Activated CD4-positive, alpha-beta T cell treated with anti-CD3 and anti-CD28 coated beads for 36 hours (primary cell): ENCODE results near the gene FBXO44. TPM values are rescaled to one million over a fixed set of nuclear protein-coding genes. Genes with fewer than 3 reads are reported as not detected.
A peak's percentile ranks its signal among the peaks of the same experiment; 100 is the strongest.
"Not testable (repeated sequence)": the region's sequence is repeated elsewhere in the genome, so short reads cannot be mapped to it uniquely, and the experiment has no call there.

Experiments
- ATAC-seq: fragments of 200-7000 bp; cut with Tn5 transposase; one replicate; pipeline ENCODE4 v1.10.0; 2021; ENCODE audit warnings: mild to moderate bottlenecking, moderate library complexity
- CTCF ChIA-PET: fragments of 350-600 bp; sonication (Branson Sonifier 250); formaldehyde crosslinking; loops from one replicate; lab custom pipeline; 2021; ENCODE audit warnings: antibody characterized with exemption; lab: Charles Lee
- POLR2A ChIA-PET: fragments of 350-600 bp; sonication (Branson Sonifier 250); formaldehyde crosslinking; loops from one replicate; lab custom pipeline; 2021; ENCODE audit warnings: antibody characterized with exemption, inconsistent platforms; lab: Charles Lee
- DNase-seq: peaks from one replicate; pipeline ENCODE4 v3.0.0-alpha.2; 2020
- H3K27ac Mint-ChIP-seq: one replicate; pipeline ENCODE4 v1.8.0; 2021; ENCODE audit warnings: mixed read lengths
- H3K27me3 Mint-ChIP-seq: one replicate; pipeline ENCODE4 v1.8.0; 2021; ENCODE audit warnings: mixed read lengths
- H3K36me3 Mint-ChIP-seq: one replicate; pipeline ENCODE4 v1.8.0; 2021; ENCODE audit warnings: low read depth, mixed read lengths
- H3K4me1 Mint-ChIP-seq: one replicate; pipeline ENCODE4 v1.8.0; 2021; ENCODE audit warnings: mixed read lengths
- H3K4me3 Mint-ChIP-seq: one replicate; pipeline ENCODE4 v1.8.0; 2021; ENCODE audit warnings: mild to moderate bottlenecking, moderate library complexity, mixed read lengths
- H3K9me3 Mint-ChIP-seq: one replicate; pipeline ENCODE4 v1.8.0; 2021; ENCODE audit warnings: low read depth, mixed read lengths
- intact Hi-C, 2 experiments: fragments of 100-400 bp; cut with DNase I in 1 of 2; cut with micrococcal nuclease in 1 of 2; formaldehyde crosslinking; loops; one replicate each; pipeline versions ENCODE4 v1.14.2 to v1.15.1; 2022 to 2024; cut with DNase I, micrococcal nuclease
- total RNA-seq, 2 experiments: library from RNA; stranded (reverse); gene quantifications; one replicate each; pipeline ENCODE4 v1.2.3, GENCODE V29; 2021

Gene FBXO44, protein sequence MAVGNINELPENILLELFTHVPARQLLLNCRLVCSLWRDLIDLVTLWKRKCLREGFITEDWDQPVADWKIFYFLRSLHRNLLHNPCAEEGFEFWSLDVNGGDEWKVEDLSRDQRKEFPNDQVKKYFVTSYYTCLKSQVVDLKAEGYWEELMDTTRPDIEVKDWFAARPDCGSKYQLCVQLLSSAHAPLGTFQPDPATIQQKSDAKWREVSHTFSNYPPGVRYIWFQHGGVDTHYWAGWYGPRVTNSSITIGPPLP
- total RNA-seq, result 10 to 100 TPM; 20.2 to 21.8 TPM

DNA sequence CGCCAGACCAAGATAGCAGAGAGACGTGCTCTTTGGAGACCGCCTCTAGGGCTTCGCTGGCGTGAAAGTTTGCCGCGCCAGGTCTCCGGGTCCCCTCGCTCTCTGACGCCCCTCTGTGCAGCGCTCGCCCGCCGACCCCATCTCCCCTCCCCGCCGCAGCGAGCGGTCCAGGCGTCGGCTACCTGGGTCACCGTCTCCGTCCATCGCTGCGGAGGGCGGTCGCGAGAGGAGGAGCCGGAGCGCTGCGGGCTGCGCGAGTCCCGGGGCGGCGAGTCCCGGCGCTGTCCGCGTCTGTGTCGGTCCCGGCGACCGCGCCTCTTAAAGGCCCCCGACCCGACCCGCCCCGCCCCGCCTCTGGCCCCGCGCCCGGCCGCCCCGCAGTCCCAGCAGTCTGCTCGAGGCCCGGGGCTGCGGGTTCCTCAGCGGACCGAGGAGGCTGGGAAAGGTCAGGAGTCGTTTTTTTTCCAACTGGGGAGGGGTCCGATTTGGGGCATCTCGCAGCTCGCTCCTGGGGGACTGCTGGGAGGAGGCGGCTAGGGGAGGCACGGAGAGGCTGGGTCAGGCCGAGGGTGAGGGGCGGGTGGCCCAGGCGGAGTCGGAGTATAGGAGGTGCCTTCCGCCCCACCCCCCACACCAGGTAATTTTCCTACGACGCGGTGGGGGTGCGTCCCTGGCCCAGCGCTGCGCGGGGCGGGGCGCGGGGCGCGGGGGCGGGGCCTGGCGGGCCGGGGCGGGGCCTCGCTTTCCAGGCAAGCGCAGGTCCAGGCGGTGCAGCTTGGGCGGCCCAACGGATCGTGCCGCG lies at the start of gene FBXO44, which contains the start of gene FBXO2:
Gene FBXO44 (plus strand): TSS at position 741 of the 802 bp plus-strand sequence. CDS start 959 bp downstream, outside the sequence.
Gene FBXO2 (minus strand): TSS at position 293 of the 802 bp plus-strand sequence. CDS start 89 bp downstream, at position 204.
- peak; percentile 82 for ATAC-seq
- Mint-ChIP-seq H3K4me1 (peaks cover 25% of the 10 kb centered on the region), H3K9me3 (no peaks in the 10 kb centered on the region), H3K27ac (no peak within 1 kb of the TSS), H3K36me3 (peaks cover 7% of the 10 kb centered on the region), H3K27me3 (no peaks in the 10 kb centered on the region), H3K4me3 (peak within 1 kb of the TSS; percentile 73)
- POLR2A ChIA-PET, result interaction anchor here (0.6 kb wide), 1 partner anchor 253 kb away, joined by 3 read pairs; no protein-coding TSS in a partner anchor
- intact Hi-C loops, result loop anchor here in 1 of 2 experiments (1.0 to 5.0 kb wide), 10 partner anchors 10 to 557 kb away; partner anchors contain the start of genes AGTRAP, EXOSC10, FBXO6 and KIAA2013
- CTCF ChIA-PET, result interaction anchor here (0.6 to 5.1 kb wide), 4 partner anchors 10 to 95 kb away, joined by 3 to 34 read pairs (median 10); partner anchors contain the start of gene FBXO6
- peak; percentile 85 for DNase-seq

DNA sequence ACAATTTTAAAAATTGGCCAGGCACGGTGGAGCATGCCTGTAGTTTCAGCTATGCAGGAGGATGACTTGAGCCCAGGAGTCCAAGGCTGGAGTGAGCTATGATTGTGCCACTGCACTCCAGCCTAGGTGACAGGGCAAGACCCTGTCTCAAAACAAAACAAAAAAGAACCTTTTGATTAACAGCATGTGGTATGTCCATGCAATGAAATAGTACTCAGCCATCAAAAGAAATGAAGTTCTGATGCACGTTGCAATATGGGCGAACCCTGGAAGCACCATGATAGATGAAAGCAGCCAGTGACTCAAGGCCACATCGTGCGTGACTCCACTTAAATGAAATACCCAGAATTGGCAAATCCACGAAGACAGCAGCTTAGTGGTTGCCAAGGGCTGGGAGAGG lies 47.9 kb upstream of the FBXO44 start:
- CTCF ChIA-PET, result interaction anchor here (0.5 kb wide), 1 partner anchor 61 kb away, joined by 3 read pairs; no protein-coding TSS in a partner anchor
- H3K4me3 Mint-ChIP-seq, result no peak overlapping the region
- no peak for DNase-seq
- H3K9me3 Mint-ChIP-seq, result peaks cover 2% of the 10 kb centered on the region
- intact Hi-C loops, result no loop called here
- POLR2A ChIA-PET, result interaction anchor here (0.7 kb wide), 1 partner anchor 23 kb away, joined by 3 read pairs; no protein-coding TSS in a partner anchor
- no peak overlapping the region for H3K27ac Mint-ChIP-seq
- no peak for ATAC-seq
- no peaks in the 10 kb centered on the region for H3K36me3 Mint-ChIP-seq
- H3K4me1 Mint-ChIP-seq, result no peaks in the 10 kb centered on the region
- peaks cover 2% of the 10 kb centered on the region for H3K27me3 Mint-ChIP-seq

DNA sequence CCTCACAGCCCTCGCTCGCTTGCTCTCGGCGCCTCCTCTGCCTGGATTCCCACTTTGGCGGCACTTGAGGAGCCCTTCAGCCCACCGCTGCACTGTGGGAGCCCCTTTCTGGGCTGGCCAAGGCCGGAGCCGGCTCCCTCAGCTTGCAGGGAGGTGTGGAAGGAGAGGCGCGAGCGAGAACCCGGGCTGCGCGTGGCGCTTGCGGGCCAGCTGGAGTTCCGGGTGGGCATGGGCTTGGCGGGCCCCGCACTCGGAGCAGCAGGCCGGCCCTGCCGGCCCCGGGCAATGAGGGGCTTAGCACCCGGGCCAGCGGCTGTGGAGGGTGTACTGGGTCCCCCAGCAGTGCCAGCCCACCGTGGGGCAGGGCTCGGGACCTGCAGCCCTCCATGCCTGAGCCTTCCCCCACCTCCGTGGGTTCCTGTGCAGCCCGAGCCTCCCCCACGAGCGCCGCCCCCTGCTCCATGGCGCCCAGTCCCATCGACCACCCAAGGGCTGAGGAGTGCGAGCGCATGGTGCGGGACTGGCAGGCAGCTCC lies 46.0 kb upstream of the FBXO44 start:
- ATAC-seq, CTCF ChIA-PET, DNase-seq, H3K27me3 Mint-ChIP-seq, intact Hi-C loops, H3K27ac Mint-ChIP-seq, H3K9me3 Mint-ChIP-seq, H3K4me1 Mint-ChIP-seq, H3K36me3 Mint-ChIP-seq, H3K4me3 Mint-ChIP-seq, POLR2A ChIA-PET: not testable (repeated sequence)

DNA sequence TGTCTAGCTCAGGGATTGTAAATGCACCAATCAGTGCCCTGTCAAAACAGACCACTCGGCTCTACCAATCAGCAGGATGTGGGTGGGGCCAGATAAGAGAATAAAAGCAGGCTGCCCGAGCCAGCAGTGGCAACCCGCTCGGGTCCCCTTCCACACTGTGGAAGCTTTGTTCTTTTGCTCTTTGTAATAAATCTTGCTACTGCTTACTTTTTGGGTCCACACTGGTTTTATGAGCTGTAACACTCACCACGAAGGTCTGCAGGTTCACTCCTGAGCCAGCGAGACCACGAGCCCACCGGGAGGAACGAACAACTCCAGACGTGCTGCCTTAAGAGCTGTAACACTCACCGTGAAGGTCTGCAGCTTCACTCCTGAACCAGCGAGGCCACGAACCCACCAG lies 45.3 kb upstream of the FBXO44 start:
- H3K4me1 Mint-ChIP-seq, ATAC-seq, CTCF ChIA-PET: not testable (repeated sequence)

DNA sequence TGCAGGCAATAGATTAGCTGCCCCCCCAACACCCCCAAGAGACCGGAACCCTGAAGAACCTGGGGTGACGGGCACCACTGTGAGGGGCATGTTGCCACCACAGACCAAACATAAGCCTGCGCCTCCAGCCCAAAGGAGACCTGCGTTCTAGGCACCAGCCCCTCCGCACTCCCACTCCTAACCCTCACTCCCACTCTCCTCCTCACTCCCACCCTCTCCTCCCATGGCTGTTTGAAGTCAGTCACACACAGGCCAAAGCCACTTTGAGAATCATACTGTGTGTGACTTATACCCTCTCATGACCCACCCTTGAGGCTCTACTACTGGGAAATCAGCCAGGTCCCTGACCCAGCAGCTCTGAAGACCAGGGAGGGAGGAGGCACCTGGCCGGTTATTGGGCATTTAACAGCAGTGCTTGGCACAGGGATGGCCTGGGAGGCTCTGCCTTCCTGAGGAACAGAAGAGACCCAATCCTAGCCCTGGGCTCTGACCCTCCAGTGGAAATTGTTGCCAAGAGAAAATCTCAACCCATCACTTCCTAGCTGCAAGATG lies 44.0 kb upstream of the FBXO44 start:
- ATAC-seq, result no peak

More for the DNA sequence above, 45.3 kb upstream of the FBXO44 start:
- POLR2A ChIA-PET, result interaction anchor here (0.6 kb wide), 1 partner anchor 467 kb away, joined by 3 read pairs; no protein-coding TSS in a partner anchor
- H3K9me3 Mint-ChIP-seq, H3K27me3 Mint-ChIP-seq, H3K36me3 Mint-ChIP-seq, DNase-seq, H3K27ac Mint-ChIP-seq, intact Hi-C loops, H3K4me3 Mint-ChIP-seq: not testable (repeated sequence)

DNA sequence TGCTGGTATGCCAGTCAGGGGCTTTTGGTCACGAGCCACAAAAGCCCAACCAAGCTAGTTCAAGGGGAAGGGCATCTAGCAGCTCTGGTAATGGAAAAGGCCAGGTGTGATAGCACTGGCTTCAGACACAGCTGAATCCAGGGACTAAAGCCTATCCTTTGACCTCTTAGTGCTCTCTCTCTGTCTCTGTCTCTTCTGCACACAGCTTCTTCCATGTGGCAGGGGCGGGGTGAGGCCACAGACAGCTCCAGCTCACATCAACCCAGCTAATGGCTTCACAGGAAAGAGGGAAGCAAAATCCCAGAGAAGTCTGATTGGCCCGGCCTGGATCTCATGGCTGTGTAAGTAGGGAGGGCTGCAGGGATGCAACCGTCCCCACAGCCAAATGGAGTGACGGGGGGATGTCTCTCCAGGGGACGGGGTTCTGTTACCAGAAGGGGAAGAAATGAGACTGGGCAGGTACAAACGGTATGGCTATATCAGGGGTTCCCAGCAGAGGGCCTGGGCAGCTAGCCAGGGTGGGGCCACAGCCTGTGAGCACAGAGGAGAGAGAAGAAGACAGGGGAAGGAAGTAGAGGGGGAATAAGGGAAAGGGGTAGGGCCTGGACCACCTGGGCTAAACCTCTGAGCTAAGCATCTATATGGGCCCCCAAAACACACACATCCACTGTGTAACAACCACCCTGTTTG lies 42.9 kb upstream of the FBXO44 start:
- Mint-ChIP-seq H3K27ac (no peak overlapping the region), H3K4me1 (no peaks in the 10 kb centered on the region), H3K9me3 (peaks cover 2% of the 10 kb centered on the region), H3K27me3 (peaks cover 3% of the 10 kb centered on the region), H3K4me3 (no peak overlapping the region), H3K36me3 (no peaks in the 10 kb centered on the region)
- intact Hi-C loops, result no loop called here
- ATAC-seq, result no peak
- ChIA-PET CTCF (interaction anchor here (0.6 to 1.4 kb wide), 5 partner anchors 18 to 134 kb away, joined by 3 to 4 read pairs (median 3); partner anchors contain the start of gene DISP3), POLR2A (interaction anchor here (0.6 kb wide), 1 partner anchor 421 kb away, joined by 3 read pairs; no protein-coding TSS in a partner anchor)
- DNase-seq, result no peak

More for the DNA sequence above, 44.0 kb upstream of the FBXO44 start:
- ChIA-PET POLR2A (no interaction called here), CTCF (interaction anchor here (0.9 to 1.4 kb wide), 3 partner anchors 35 to 133 kb away, joined by 3 read pairs; no protein-coding TSS in a partner anchor)
- DNase-seq, result no peak
- Mint-ChIP-seq H3K4me1 (no peaks in the 10 kb centered on the region), H3K27ac (no peak overlapping the region), H3K9me3 (peaks cover 2% of the 10 kb centered on the region), H3K36me3 (no peaks in the 10 kb centered on the region), H3K27me3 (peaks cover 3% of the 10 kb centered on the region), H3K4me3 (no peak overlapping the region)
- intact Hi-C loops, result no loop called here

DNA sequence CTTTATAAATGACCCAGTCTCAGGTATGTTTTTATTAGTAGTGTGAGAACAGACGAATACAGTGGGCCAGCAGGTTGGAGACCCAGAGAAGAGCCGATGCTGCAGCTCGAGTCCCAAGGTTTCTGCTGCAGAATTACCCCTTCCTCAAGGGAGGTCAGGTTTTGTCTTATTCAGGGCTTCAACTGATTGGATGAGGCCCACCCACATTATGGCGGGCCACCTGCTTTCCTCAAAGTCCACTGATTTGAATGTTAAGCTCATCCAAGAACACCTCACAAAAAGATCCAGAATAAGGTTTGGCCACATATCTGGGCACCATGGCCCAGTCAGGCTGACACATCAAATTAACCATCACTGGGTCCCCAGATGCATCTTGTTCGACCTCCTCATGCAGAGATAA lies 41.3 kb upstream of the FBXO44 start:
- H3K36me3 Mint-ChIP-seq, result no peaks in the 10 kb centered on the region
- H3K9me3 Mint-ChIP-seq, result no peaks in the 10 kb centered on the region
- H3K27me3 Mint-ChIP-seq, result peaks cover 3% of the 10 kb centered on the region
- no peak overlapping the region for H3K4me3 Mint-ChIP-seq
- CTCF ChIA-PET, result interaction anchor here (0.6 kb wide), 2 partner anchors 32 to 51 kb away, joined by 3 to 5 read pairs; partner anchors contain the start of gene FBXO6
- intact Hi-C loops, result no loop called here
- ATAC-seq (no peak), DNase-seq (no peak)
- POLR2A ChIA-PET, result no interaction called here
- H3K27ac Mint-ChIP-seq, result no peak overlapping the region
- H3K4me1 Mint-ChIP-seq, result no peaks in the 10 kb centered on the region

DNA sequence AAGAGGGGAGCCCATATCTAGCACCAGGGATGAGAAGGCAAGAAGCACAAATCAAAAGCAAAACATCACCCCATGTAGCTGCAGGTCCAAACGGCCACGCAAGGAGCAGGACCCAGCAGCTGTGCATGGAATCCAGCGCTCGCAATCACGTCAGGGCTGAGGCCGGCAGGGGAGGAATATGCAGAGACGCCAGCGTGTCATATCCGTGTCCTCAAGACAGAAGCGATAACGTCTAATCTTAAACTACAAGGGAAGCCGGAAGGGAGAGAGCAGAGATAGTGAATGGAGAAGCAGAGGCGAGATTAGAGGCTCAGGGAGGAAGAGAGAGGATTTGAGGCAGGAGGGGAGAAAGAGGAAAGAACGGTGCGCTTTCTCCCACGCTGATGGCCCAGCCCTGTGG lies 39.6 kb upstream of the FBXO44 start:
- DNase-seq, result no peak
- POLR2A ChIA-PET, result no interaction called here
- Mint-ChIP-seq H3K9me3 (no peaks in the 10 kb centered on the region), H3K27me3 (peaks cover 3% of the 10 kb centered on the region), H3K4me1 (no peaks in the 10 kb centered on the region), H3K4me3 (no peak overlapping the region), H3K36me3 (no peaks in the 10 kb centered on the region), H3K27ac (no peak overlapping the region)
- intact Hi-C loops, result no loop called here
- ATAC-seq, result no peak
- CTCF ChIA-PET, result no interaction called here

DNA sequence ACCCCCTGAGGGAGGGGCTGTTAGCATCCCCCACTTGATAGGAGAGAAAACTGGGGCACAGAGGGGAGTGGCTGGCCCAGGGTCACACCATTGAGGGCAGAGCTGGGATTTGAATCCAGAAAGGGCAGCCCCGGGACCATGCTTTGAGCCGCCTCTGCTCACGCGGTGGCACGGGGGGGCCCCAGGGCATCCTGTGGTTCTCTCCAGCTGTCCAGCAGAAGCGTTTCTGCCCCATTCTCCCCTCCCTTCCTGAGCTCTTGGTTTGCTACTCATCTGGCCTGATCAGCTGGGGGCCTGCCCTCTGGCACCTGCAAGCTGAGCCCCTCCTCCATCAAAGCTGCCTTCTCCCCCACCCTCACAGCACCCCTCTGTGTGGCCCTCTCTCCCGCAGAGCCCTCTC lies 37.9 kb upstream of the FBXO44 start:
- CTCF ChIA-PET, result interaction anchor here (0.6 to 0.7 kb wide), 3 partner anchors 38 to 579 kb away, joined by 3 to 5 read pairs (median 3); no protein-coding TSS in a partner anchor
- Mint-ChIP-seq H3K36me3 (no peaks in the 10 kb centered on the region), H3K9me3 (no peaks in the 10 kb centered on the region), H3K4me1 (no peaks in the 10 kb centered on the region), H3K4me3 (no peak overlapping the region), H3K27me3 (peaks cover 3% of the 10 kb centered on the region), H3K27ac (no peak overlapping the region)
- POLR2A ChIA-PET, result no interaction called here
- ATAC-seq, result no peak
- intact Hi-C loops, result no loop called here
- no peak for DNase-seq

DNA sequence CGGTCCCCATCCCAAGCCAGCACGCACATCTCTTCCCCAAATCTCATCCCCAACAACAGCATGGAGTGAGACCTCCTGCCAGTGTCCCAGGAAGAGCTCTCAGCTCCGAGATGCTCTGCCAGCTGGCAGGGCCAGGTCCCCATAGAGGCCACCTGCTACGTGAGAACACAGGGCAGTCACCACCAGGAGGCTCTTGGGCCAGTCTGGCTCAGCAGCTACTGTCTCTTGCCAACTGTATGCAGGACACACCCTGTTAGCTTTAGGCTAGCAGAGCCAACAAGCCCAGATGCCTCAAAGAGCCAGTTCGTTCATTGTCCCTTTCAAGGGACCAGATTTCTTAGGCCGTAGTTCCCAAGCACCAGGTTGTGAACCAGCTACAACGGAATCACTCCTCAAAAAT lies 37.4 kb upstream of the FBXO44 start:
- H3K27me3 Mint-ChIP-seq, result peaks cover 3% of the 10 kb centered on the region
- POLR2A ChIA-PET, result no interaction called here
- ATAC-seq (no peak), DNase-seq (no peak)
- H3K9me3 Mint-ChIP-seq, result no peaks in the 10 kb centered on the region
- no peak overlapping the region for H3K4me3 Mint-ChIP-seq
- CTCF ChIA-PET, result interaction anchor here (0.7 to 1.1 kb wide), 3 partner anchors 15 to 579 kb away, joined by 3 read pairs; no protein-coding TSS in a partner anchor
- no peak overlapping the region for H3K27ac Mint-ChIP-seq
- H3K4me1 Mint-ChIP-seq, result no peaks in the 10 kb centered on the region
- no peaks in the 10 kb centered on the region for H3K36me3 Mint-ChIP-seq
- intact Hi-C loops, result no loop called here
